ENCODE data around the gene OSMR. TPM values are rescaled to one million over a fixed set of nuclear protein-coding genes. Genes with fewer than 3 reads are reported as not detected.

OSMR gene
- total RNA-seq, 1 donor from 2014 or later: 148 TPM

GRCh38 chr5:38925154-38925925 lies 79.5 kb downstream of the OSMR start:
- DNase-seq (ENCODE audit: low read depth): peak; percentile 25

GRCh38 chr5:38926121-38926520 lies 80.3 kb downstream of the OSMR start:
- peak; percentile 60 for DNase-seq (ENCODE audit: low read depth)

- DNase-seq (ENCODE audit: low read depth): peak; percentile 36
These were observed 81.7 kb downstream of the OSMR start for GRCh38 chr5:38927470-38927869.

GRCh38 chr5:38929838-38930237 lies 84.0 kb downstream of the OSMR start:
- no peak for DNase-seq (ENCODE audit: low read depth)

- no peak for DNase-seq (ENCODE audit: low read depth)
These were observed 85.9 kb downstream of the OSMR start for GRCh38 chr5:38931731-38932130.

GRCh38 chr5:38932854-38933408 lies 87.1 kb downstream of the OSMR start:
- DNase-seq (ENCODE audit: low read depth): no peak

GRCh38 chr5:38935437-38935836 lies 89.6 kb downstream of the OSMR start:
- DNase-seq (ENCODE audit: low read depth): no peak

- DNase-seq (ENCODE audit: low read depth): no peak
These were observed 90.5 kb downstream of the OSMR start for GRCh38 chr5:38936269-38936668.

- no peak for DNase-seq (ENCODE audit: low read depth)
These were observed 92.6 kb downstream of the OSMR start for GRCh38 chr5:38938424-38938823.

- no peak for DNase-seq (ENCODE audit: low read depth)
These were observed 93.2 kb downstream of the OSMR start for GRCh38 chr5:38938973-38939372.

- peak; percentile 35 for DNase-seq (ENCODE audit: low read depth)
These were observed 94.5 kb downstream of the OSMR start for GRCh38 chr5:38940230-38940858.

- DNase-seq (ENCODE audit: low read depth): no peak
These were observed 96.1 kb downstream of the OSMR start for GRCh38 chr5:38941912-38942311.

GRCh38 chr5:38944282-38944681 lies 98.5 kb downstream of the OSMR start:
- DNase-seq (ENCODE audit: low read depth): no peak

- no peak for DNase-seq (ENCODE audit: low read depth)
These were observed 102.7 kb downstream of the OSMR start for GRCh38 chr5:38948501-38948900.

- no peak for DNase-seq (ENCODE audit: low read depth)
These were observed 107.7 kb downstream of the OSMR start for GRCh38 chr5:38953426-38954012.

- DNase-seq (ENCODE audit: low read depth): no peak
These were observed 115.9 kb downstream of the OSMR start for GRCh38 chr5:38961691-38962090.

GRCh38 chr5:38968665-38969064 lies 122.9 kb downstream of the OSMR start:
- DNase-seq (ENCODE audit: low read depth): no peak

- DNase-seq (ENCODE audit: low read depth): no peak
These were observed 132.2 kb downstream of the OSMR start for GRCh38 chr5:38978036-38978435.

- no peak for DNase-seq (ENCODE audit: low read depth)
These were observed 133.7 kb downstream of the OSMR start for GRCh38 chr5:38979535-38979934.

Data from renal cortical epithelial cell (primary cell).